H1 (cell line): ENCODE results near the gene ARHGAP25. TPM values are rescaled to one million over a fixed set of nuclear protein-coding genes. Genes with fewer than 3 reads are reported as not detected.

Experiments
- CTCF ChIA-PET: fragments of 300-600 bp; sonication (Branson Sonifier 250); formaldehyde crosslinking; loops from one replicate; lab custom pipeline; 2021; ENCODE audit not compliant: partially characterized antibody; lab: Charles Lee
- POLR2A ChIA-PET: fragments of 300-600 bp; sonication (Branson Sonifier 250); formaldehyde crosslinking; loops from one replicate; lab custom pipeline; 2021; ENCODE audit warnings: inconsistent platforms; ENCODE audit not compliant: partially characterized antibody; lab: Charles Lee
- DNase-seq, 2 experiments: peaks; one replicate each; pipeline versions ENCODE4 v3.0.0 to v3.0.0-alpha.2; 2010 to 2022; ENCODE audit warnings: low spot score in 2 of 2, low read depth in 1 of 2, mixed read lengths in 1 of 2
- FAIRE-seq: peaks from 2 replicates; lab custom pipeline; 2011; peaks lifted over from hg19 to GRCh38; lab: Jason Lieb, UNC
- H2AFZ ChIP-seq: 2 replicates; pipeline ENCODE4 v1.8.1; 2012; ENCODE audit warnings: low read length, inconsistent platforms
- H2AK5ac ChIP-seq: 2 replicates; pipeline ENCODE4 v1.6.1; 2013; ENCODE audit warnings: low read depth, low read length
- H2BK120ac ChIP-seq: replicated peaks from 2 replicates; pipeline ENCODE3; 2013; ENCODE audit warnings: low read depth, low read length, inconsistent platforms
- H2BK12ac ChIP-seq: 2 replicates; pipeline ENCODE4 v1.6.1; 2013; ENCODE audit warnings: low read depth, low read length
- H2BK15ac ChIP-seq: 2 replicates; pipeline ENCODE4 v1.6.1; 2013; ENCODE audit warnings: low read length
- H2BK20ac ChIP-seq: 2 replicates; pipeline ENCODE4 v1.6.1; 2013; ENCODE audit warnings: low read length
- H2BK5ac ChIP-seq: 2 replicates; pipeline ENCODE4 v1.6.1; 2013; ENCODE audit warnings: low read depth, low read length
- H3K14ac ChIP-seq: 2 replicates; pipeline ENCODE4 v1.6.1; 2013; ENCODE audit warnings: inconsistent platforms; ENCODE audit not compliant: insufficient read length
- H3K18ac ChIP-seq: 2 replicates; pipeline ENCODE4 v1.6.1; 2013; ENCODE audit warnings: low read length; ENCODE audit errors: extremely low read depth
- H3K23ac ChIP-seq: 2 replicates; pipeline ENCODE4 v1.6.1; 2013; ENCODE audit warnings: inconsistent platforms; ENCODE audit not compliant: insufficient read length
- H3K23me2 ChIP-seq: 2 replicates; pipeline ENCODE4 v1.6.1; 2013; ENCODE audit warnings: low read depth, low read length
- H3K27ac ChIP-seq: 2 replicates; pipeline ENCODE4 v1.6.1; 2011; ENCODE audit warnings: low read depth, low read length, inconsistent platforms
- H3K27me3 ChIP-seq, 4 experiments: replicated peaks in 1 of 4; 1 replicate in 1 of 4; 2 replicates in 3 of 4; pipeline versions ENCODE4 v1.6.1 to v1.8.1; 2011 to 2013; ENCODE audit warnings: low read length in 3 of 4, mild to moderate bottlenecking in 3 of 4, inconsistent platforms in 2 of 4, mixed read lengths in 2 of 4, moderate library complexity in 1 of 4; ENCODE audit not compliant: control insufficient read depth in 3 of 4, insufficient read depth in 3 of 4; ENCODE audit errors: extremely low read depth in 1 of 4
- H3K36me3 ChIP-seq, 4 experiments: 2 replicates each; pipeline versions ENCODE4 v1.6.1 to v1.8.1; 2011 to 2013; ENCODE audit warnings: mild to moderate bottlenecking in 4 of 4, low read length in 3 of 4, moderate library complexity in 2 of 4, control low read depth in 1 of 4, inconsistent platforms in 1 of 4; ENCODE audit not compliant: insufficient read depth in 4 of 4, control insufficient read depth in 2 of 4
- H3K4ac ChIP-seq: replicated peaks from 2 replicates; pipeline ENCODE3; 2013; ENCODE audit warnings: low read length, low read depth, mixed read lengths, inconsistent platforms; ENCODE audit not compliant: insufficient read length
- H3K4me1 ChIP-seq, 4 experiments: replicated peaks in 1 of 4; 1 replicate in 1 of 4; 2 replicates in 3 of 4; pipeline versions ENCODE4 v1.6.1 to v1.8.1; 2011 to 2013; ENCODE audit warnings: low read length in 3 of 4, inconsistent platforms in 2 of 4, mixed read lengths in 1 of 4; ENCODE audit not compliant: insufficient read depth in 4 of 4, control insufficient read depth in 3 of 4
- H3K4me2 ChIP-seq, 2 experiments: 2 replicates each; pipeline versions ENCODE4 v1.6.1 to v1.8.1; 2011 to 2013; ENCODE audit warnings: low read depth in 2 of 2, low read length in 2 of 2, control low read depth in 1 of 2, inconsistent platforms in 1 of 2, mild to moderate bottlenecking in 1 of 2; ENCODE audit not compliant: insufficient read depth in 1 of 2
- H3K4me3 ChIP-seq, 4 experiments: fragments of 200-600, 300-600 bp in 1 of 4; sonication (generic), shearing (Covaris generic), sonication (Bioruptor Twin) in 1 of 4; 2 replicates each; pipeline versions ENCODE4 v1.5.1 to v1.8.1; 2011 to 2016; ENCODE audit warnings: low read length in 4 of 4, low read depth in 3 of 4, control low read depth in 2 of 4, inconsistent platforms in 2 of 4, mild to moderate bottlenecking in 2 of 4, mixed read lengths in 1 of 4, moderate library complexity in 1 of 4; ENCODE audit not compliant: insufficient read depth in 2 of 4; ENCODE audit errors: extremely low read depth in 1 of 4
- H3K56ac ChIP-seq: replicated peaks from 2 replicates; pipeline ENCODE3; 2013; ENCODE audit warnings: low read depth, mild to moderate bottlenecking, mixed read lengths, low read length, inconsistent platforms; ENCODE audit not compliant: insufficient read length
- H3K79me1 ChIP-seq: 2 replicates; pipeline ENCODE4 v1.6.1; 2013; ENCODE audit warnings: low read depth, low read length, control low read depth
- H3K79me2 ChIP-seq, 2 experiments: 2 replicates each; pipeline versions ENCODE4 v1.6.1 to v1.8.1; 2012 to 2013; ENCODE audit warnings: low read length in 2 of 2, mild to moderate bottlenecking in 2 of 2, inconsistent platforms in 1 of 2; ENCODE audit not compliant: insufficient read depth in 2 of 2, control insufficient read depth in 1 of 2
- H3K9ac ChIP-seq, 4 experiments: replicated peaks in 1 of 4; 1 replicate in 1 of 4; 2 replicates in 3 of 4; pipeline versions ENCODE4 v1.6.1 to v1.8.1; 2011 to 2013; ENCODE audit warnings: low read depth in 3 of 4, low read length in 3 of 4, control low read depth in 2 of 4, mild to moderate bottlenecking in 2 of 4, moderate library complexity in 2 of 4, inconsistent platforms in 1 of 4; ENCODE audit errors: extremely low read depth in 1 of 4
- H3K9me3 ChIP-seq, 2 experiments: 2 replicates each; pipeline versions ENCODE4 v1.6.1 to v1.8.1; 2012 to 2013; ENCODE audit warnings: mild to moderate bottlenecking in 2 of 2, moderate library complexity in 2 of 2, control low read depth in 1 of 2, inconsistent platforms in 1 of 2, low read depth in 1 of 2, low read length in 1 of 2, mixed read lengths in 1 of 2; ENCODE audit not compliant: insufficient read depth in 2 of 2
- H4K20me1 ChIP-seq, 2 experiments: replicated peaks in 1 of 2; 2 replicates each; pipeline versions ENCODE3 to v1.8.1; 2011 to 2013; ENCODE audit warnings: inconsistent platforms in 2 of 2, low read length in 2 of 2, mild to moderate bottlenecking in 1 of 2; ENCODE audit not compliant: insufficient read depth in 2 of 2, control insufficient read depth in 1 of 2
- H4K5ac ChIP-seq: 2 replicates; pipeline ENCODE4 v1.6.1; 2013; ENCODE audit warnings: low read length, low read depth, mixed read lengths, inconsistent platforms; ENCODE audit not compliant: insufficient read length
- H4K8ac ChIP-seq: 2 replicates; pipeline ENCODE4 v1.8.0; 2013; ENCODE audit warnings: mild to moderate bottlenecking, moderate library complexity, low read length, inconsistent platforms; ENCODE audit not compliant: insufficient read depth; ENCODE audit errors: extremely low read depth
- H4K91ac ChIP-seq: replicated peaks from 2 replicates; pipeline ENCODE3; 2013; ENCODE audit warnings: low read length, mixed read lengths, inconsistent platforms; ENCODE audit not compliant: insufficient read length
- GABPA ChIP-seq: IDR thresholded peaks from 2 replicates; pipeline ENCODE4 v1.6.1; 2011; ENCODE audit warnings: mild to moderate bottlenecking, low read length, moderate library complexity, borderline replicate concordance; ENCODE audit not compliant: insufficient read depth
- KDM5A ChIP-seq: fragments of 200-600 bp; IDR thresholded peaks from 2 replicates; pipeline ENCODE4 v1.7.1; 2012; ENCODE audit warnings: mild to moderate bottlenecking, low read length, inconsistent platforms, mixed read lengths
- NANOG ChIP-seq: IDR thresholded peaks from 2 replicates; pipeline ENCODE4 v1.6.1; 2011; ENCODE audit warnings: low read length, low read depth, mild to moderate bottlenecking, inconsistent platforms; ENCODE audit not compliant: insufficient read depth, poor library complexity, severe bottlenecking
- RAD21 ChIP-seq, 2 experiments: IDR thresholded peaks in 1 of 2; conservative IDR thresholded peaks in 1 of 2; 2 replicates each; pipeline ENCODE4 v1.6.1; 2011; ENCODE audit warnings: low read depth in 2 of 2, low read length in 2 of 2, improper control_type of control experiment in 1 of 2, inconsistent platforms in 1 of 2, mild to moderate bottlenecking in 1 of 2, moderate library complexity in 1 of 2
- SUZ12 ChIP-seq: fragments of 200-600 bp; sonication (generic); IDR thresholded peaks from 2 replicates; pipeline ENCODE4 v1.6.1; 2012; ENCODE audit warnings: mild to moderate bottlenecking, inconsistent platforms, low read length, moderate library complexity, mixed read lengths
- WGBS, 2 experiments: shearing (Covaris generic) in 1 of 2; methylation state at CpG; one replicate each; pipeline versions ENCODE4 v1.1.6 to v1.1.7; 2013 to 2015; ENCODE audit warnings: low lambda C conversion rate in 2 of 2, mixed read lengths in 2 of 2, inconsistent platforms in 1 of 2, low coverage in 1 of 2, missing lambda C conversion rate in 1 of 2; ENCODE audit not compliant: insufficient replicate concordance in 2 of 2, insufficient coverage in 1 of 2, insufficient read length in 1 of 2; ENCODE audit errors: extremely low coverage in 1 of 2, missing lambda C conversion rate in 1 of 2; 5-methylcytosine and 5-hydroxymethylcytosine counted together
- polyA plus RNA-seq, 7 experiments: library from polyadenylated mRNA; depleted of rRNA in 3 of 7; stranded (reverse) in 5 of 7; unstranded in 2 of 7; fragments of >200 nt in 5 of 7; fragments of 200-250 nt in 2 of 7; gene quantifications; 1 replicate in 5 of 7; 2 replicates in 1 of 7; 4 replicates in 1 of 7; pipeline versions ENCODE4 v1.2.1 to v1.2.3, GENCODE V29; 2011 to 2013; ENCODE audit warnings: missing spikeins in 2 of 7, mixed read lengths in 2 of 7
- total RNA-seq: library from RNA; stranded (reverse); fragmentation: NEBNext Ultra II Directional; extraction: Animal tissue kit (Norgen Biotek cat#: 25700); gene quantifications from 2 replicates; pipeline ENCODE4 v1.2.1, GENCODE V29; 2021

The ARHGAP25 gene
- total and polyA plus RNA-seq, 2 of the 8 experiments (the other 6 are each of a cell fraction or from before 2014, with no cell fraction given), result 1.00 to 1.2 TPM

GRCh38 chr2:68831686-68832232 is 97.1 kb downstream of the ARHGAP25 start:
- Histone ChIP-seq H2BK120ac (no peak overlapping the region), H4K91ac (no peak overlapping the region), H3K79me2 (no peaks in the 10 kb centered on the region), H3K56ac (no peak overlapping the region), H3K4ac (no peak overlapping the region), H3K18ac (no peak overlapping the region), H3K36me3 (no peaks in the 10 kb centered on the region), H2BK12ac (no peak overlapping the region), H3K9ac (no peak overlapping the region), H3K27ac (no peak overlapping the region), H2BK15ac (no peak overlapping the region), H2AFZ (no peak overlapping the region), H2AK5ac (no peak overlapping the region), H4K5ac (no peak overlapping the region), H3K4me3 (no peak overlapping the region), H3K23ac (no peak overlapping the region), H3K14ac (no peak overlapping the region), H3K4me1 (peaks cover 0 to 1% (median 0%) of the 10 kb centered on the region in 4 experiments; a peak in 1 of 7 replicates), H4K8ac (no peak overlapping the region), H2BK5ac (no peak overlapping the region), H4K20me1 (no peaks in the 10 kb centered on the region), H3K23me2 (no peaks in the 10 kb centered on the region), H3K9me3 (no peaks in the 10 kb centered on the region), H2BK20ac (no peak overlapping the region), H3K27me3 (no peaks in the 10 kb centered on the region), H3K4me2 (no peak overlapping the region), H3K79me1 (no peaks in the 10 kb centered on the region)
- DNase-seq (no peak), FAIRE-seq (no peak)
- ChIA-PET POLR2A (no interaction called here), CTCF (interaction anchor here (0.7 to 3.7 kb wide), 2 partner anchors 80 to 117 kb away, joined by 3 to 11 read pairs; no protein-coding TSS in a partner anchor)
- TF ChIP-seq SUZ12 (no peak), RAD21 (IDR thresholded peaks at IDR 0.05 in 1 of 2, conservative IDR thresholded peaks at IDR 0.05 in 1 of 2; ENCODE audit: low read depth in 2 of 2, low read length in 2 of 2) (no peak), GABPA (no peak), NANOG (no peak), KDM5A (no peak)
- WGBS, 2 experiments, result 100% methylated on average over 3 of the region's 3 CpGs; no CpG with 5 or more reads in 1 of the 2 experiments
